T1000 (cell line): Measurements from ENCODE around the gene GGACT.

Source experiments
- DNase-seq: peaks from one replicate; lab custom pipeline; 2025; ENCODE audit warnings: mixed read lengths; lab: John Stamatoyannopoulos, UW

The GGACT gene

GRCh38 chr13:100513171-100513570, 75.4 kb downstream of the GGACT start:
- DNase-seq = no peak

GRCh38 chr13:100512422-100512821, 76.2 kb downstream of the GGACT start:
- DNase-seq = no peak

- DNase-seq = no peak
Observed at GRCh38 chr13:100511466-100511865, 77.1 kb downstream of the GGACT start.

- DNase-seq = no peak
Observed at GRCh38 chr13:100510208-100510957, 78.2 kb downstream of the GGACT start.

- DNase-seq = no peak
Observed at GRCh38 chr13:100508996-100509395, 79.6 kb downstream of the GGACT start.

GRCh38 chr13:100508455-100508854, 80.1 kb downstream of the GGACT start:
- no peak for DNase-seq

GRCh38 chr13:100506600-100507422, 81.8 kb downstream of the GGACT start:
- no peak for DNase-seq

- no peak for DNase-seq
Observed at GRCh38 chr13:100506154-100506553, 82.4 kb downstream of the GGACT start.

GRCh38 chr13:100503622-100504021, 85.0 kb downstream of the GGACT start:
- no peak for DNase-seq

GRCh38 chr13:100502446-100502845, 86.1 kb downstream of the GGACT start:
- no peak for DNase-seq

GRCh38 chr13:100497389-100497788, 91.2 kb downstream of the GGACT start:
- DNase-seq = no peak

GRCh38 chr13:100495455-100495854, 93.1 kb downstream of the GGACT start:
- no peak for DNase-seq

- no peak for DNase-seq
Observed at GRCh38 chr13:100493418-100493817, 95.2 kb downstream of the GGACT start.

- no peak for DNase-seq
Observed at GRCh38 chr13:100491164-100491842, 97.3 kb downstream of the GGACT start.

GRCh38 chr13:100490692-100491091, 97.9 kb downstream of the GGACT start:
- no peak for DNase-seq

GRCh38 chr13:100485265-100485664, 103.3 kb downstream of the GGACT start:
- DNase-seq = no peak

- DNase-seq = no peak
Observed at GRCh38 chr13:100484702-100485101, 103.9 kb downstream of the GGACT start.

- no peak for DNase-seq
Observed at GRCh38 chr13:100483841-100484381, 104.7 kb downstream of the GGACT start.

- DNase-seq = no peak
Observed at GRCh38 chr13:100483139-100483538, 105.5 kb downstream of the GGACT start.

GRCh38 chr13:100480676-100481075, 107.9 kb downstream of the GGACT start:
- no peak for DNase-seq
